Measurements from ENCODE around the gene KIF6. TPM values are rescaled to one million over a fixed set of nuclear protein-coding genes. Genes with fewer than 3 reads are reported as not detected.

Gene KIF6
- total RNA-seq, 2 donors from 2014 or later: 0.09 to 0.97 TPM

DNA sequence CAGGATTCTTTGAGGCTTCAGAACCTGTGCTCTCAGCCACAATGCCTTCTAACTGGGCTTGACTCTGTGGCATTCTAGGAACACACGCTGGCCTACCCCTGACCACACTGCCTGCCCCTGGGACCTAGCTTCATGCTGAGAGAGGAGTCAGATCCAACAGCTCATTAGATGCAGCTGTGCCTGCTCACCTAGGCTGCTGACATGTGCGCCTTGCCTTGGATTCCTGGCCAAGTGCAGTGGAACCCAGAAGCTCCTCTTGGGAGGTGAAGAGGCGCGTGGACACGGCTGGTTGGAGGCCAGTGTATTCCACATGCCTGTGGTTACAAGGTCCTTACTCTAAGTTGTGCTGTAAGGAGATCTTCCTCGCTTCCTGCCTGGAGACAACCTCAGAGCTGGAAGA is 378.0 kb downstream of the KIF6 start:
- WGBS: 98% methylated on average over 6 of the region's 6 CpGs
- Histone ChIP-seq H3K4me1 (replicated peaks) (no peaks in the 10 kb centered on the region), H3K27me3 (replicated peaks; ENCODE audit: insufficient read depth) (no peaks in the 10 kb centered on the region), H3K36me3 (no peaks in the 10 kb centered on the region), H3K27ac (no peak overlapping the region), H3K4me3 (no peak overlapping the region), H3K9me3 (no peaks in the 10 kb centered on the region)
- DNase-seq (ENCODE audit: low spot score): no peak
- no peak for TF ChIP-seq POLR2AphosphoS5 (IDR thresholded peaks at IDR 0.05)
- TF ChIP-seq, protein P1, sequence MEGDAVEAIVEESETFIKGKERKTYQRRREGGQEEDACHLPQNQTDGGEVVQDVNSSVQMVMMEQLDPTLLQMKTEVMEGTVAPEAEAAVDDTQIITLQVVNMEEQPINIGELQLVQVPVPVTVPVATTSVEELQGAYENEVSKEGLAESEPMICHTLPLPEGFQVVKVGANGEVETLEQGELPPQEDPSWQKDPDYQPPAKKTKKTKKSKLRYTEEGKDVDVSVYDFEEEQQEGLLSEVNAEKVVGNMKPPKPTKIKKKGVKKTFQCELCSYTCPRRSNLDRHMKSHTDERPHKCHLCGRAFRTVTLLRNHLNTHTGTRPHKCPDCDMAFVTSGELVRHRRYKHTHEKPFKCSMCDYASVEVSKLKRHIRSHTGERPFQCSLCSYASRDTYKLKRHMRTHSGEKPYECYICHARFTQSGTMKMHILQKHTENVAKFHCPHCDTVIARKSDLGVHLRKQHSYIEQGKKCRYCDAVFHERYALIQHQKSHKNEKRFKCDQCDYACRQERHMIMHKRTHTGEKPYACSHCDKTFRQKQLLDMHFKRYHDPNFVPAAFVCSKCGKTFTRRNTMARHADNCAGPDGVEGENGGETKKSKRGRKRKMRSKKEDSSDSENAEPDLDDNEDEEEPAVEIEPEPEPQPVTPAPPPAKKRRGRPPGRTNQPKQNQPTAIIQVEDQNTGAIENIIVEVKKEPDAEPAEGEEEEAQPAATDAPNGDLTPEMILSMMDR (IDR thresholded peaks at IDR 0.05): no peak
- no peak for TF ChIP-seq POLR2A (IDR thresholded peaks at IDR 0.05)
- intact Hi-C loops (cut with DNase I): no loop called here

DNA sequence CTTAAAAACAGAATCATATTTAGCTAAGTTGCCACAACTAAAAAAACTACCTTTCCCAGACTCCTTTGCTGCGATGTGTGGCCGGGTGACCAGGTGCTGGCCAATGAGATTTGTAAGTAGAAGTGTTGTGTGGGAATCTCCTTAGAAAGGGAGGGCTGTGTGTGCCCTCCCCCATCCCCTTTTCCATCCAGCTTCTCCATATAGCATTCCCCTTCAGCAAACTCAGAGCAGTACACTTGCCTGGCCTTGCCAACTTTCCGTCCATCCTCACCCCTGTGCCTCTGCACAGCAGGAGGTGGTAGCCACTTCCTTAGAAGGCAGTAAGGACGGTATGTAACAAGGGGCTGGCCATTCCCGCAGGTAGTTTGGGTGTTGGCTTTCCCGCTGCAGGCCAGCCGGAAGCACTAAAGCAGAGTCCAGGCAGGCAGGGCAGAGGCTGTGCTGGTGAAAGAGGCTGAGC is 380.4 kb downstream of the KIF6 start:
- WGBS: 86% methylated on average over 7 of the region's 7 CpGs
- Histone ChIP-seq H3K4me1 (replicated peaks) (no peaks in the 10 kb centered on the region), H3K9me3 (no peaks in the 10 kb centered on the region), H3K36me3 (no peaks in the 10 kb centered on the region), H3K27ac (no peak overlapping the region), H3K4me3 (no peak overlapping the region), H3K27me3 (replicated peaks; ENCODE audit: insufficient read depth) (no peaks in the 10 kb centered on the region)
- intact Hi-C loops (cut with DNase I): no loop called here
- no peak for DNase-seq (ENCODE audit: low spot score)
- TF ChIP-seq POLR2A (IDR thresholded peaks at IDR 0.05) (no peak), POLR2AphosphoS5 (IDR thresholded peaks at IDR 0.05) (no peak)
- TF ChIP-seq, protein P1 (IDR thresholded peaks at IDR 0.05): no peak

DNA sequence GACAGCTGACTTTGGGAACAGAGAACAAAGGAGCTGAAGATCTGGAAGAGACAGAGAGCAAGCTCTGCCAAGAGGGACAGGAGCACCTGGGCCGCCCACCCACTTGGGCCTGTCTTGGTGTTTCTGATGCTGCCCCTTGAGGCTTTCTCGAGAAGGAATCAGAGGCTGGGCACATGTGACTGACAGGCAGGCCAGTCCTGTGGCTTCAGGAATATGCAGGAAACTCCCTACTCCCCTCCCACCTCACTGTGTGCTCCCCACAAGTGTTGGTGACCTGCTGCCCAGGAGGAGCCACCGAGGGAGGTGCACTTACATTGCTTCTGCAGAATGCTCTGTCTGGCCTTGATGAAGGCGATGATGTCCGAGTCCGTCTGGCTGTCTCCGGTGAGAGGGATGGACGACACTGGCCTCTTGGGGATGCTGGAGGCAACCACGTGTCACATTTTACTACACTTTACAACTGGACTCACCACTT is 381.8 kb downstream of the KIF6 start:
- DNase-seq (ENCODE audit: low spot score): no peak
- 79% methylated on average over 9 of the region's 9 CpGs for WGBS
- TF ChIP-seq POLR2AphosphoS5 (IDR thresholded peaks at IDR 0.05): no peak
- TF ChIP-seq, protein P1 (IDR thresholded peaks at IDR 0.05): no peak
- no peak for TF ChIP-seq POLR2A (IDR thresholded peaks at IDR 0.05)
- no peaks in the 10 kb centered on the region for H3K27me3 ChIP-seq (replicated peaks; ENCODE audit: insufficient read depth)
- intact Hi-C loops (cut with DNase I): no loop called here
- no peaks in the 10 kb centered on the region for H3K36me3 ChIP-seq
- no peaks in the 10 kb centered on the region for H3K9me3 ChIP-seq
- H3K4me1 ChIP-seq (replicated peaks): no peaks in the 10 kb centered on the region
- no peak overlapping the region for H3K27ac ChIP-seq
- no peak overlapping the region for H3K4me3 ChIP-seq

DNA sequence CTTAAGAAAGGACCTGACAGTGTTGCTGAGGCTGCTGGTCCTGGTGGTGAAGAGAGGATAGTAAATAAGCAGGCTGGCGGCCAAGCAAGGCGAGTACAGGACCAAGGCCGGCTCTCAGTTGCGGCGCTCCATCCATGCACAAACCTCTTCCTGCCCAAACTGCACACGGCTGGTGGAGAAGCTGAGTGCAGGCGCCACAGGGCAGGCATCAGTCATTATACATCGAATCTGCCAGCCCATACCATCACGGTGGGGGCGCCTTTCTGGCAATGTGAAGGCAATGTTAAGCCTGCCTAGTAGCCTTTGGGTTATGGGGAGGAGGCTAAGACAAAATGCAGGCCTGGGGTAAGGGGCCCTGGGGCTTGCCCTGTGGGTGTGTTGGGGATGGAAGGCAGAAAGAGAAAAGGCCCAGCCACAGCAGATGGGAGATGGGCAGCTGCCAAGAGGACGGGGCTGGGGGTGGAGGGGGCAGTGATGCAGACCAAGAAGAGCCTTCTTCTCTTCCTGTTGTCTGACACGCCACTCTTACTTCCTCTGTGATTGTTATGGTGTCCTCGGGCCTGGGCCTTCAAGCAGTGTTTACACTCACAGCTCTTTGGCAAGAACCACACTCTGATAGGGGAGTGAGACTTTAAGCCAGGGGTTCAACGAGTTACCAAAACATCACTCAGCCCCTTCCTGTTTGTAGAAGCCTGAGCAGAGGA is 382.4 kb downstream of the KIF6 start:
- WGBS: 60% methylated on average over 14 of the region's 14 CpGs
- no peak for DNase-seq (ENCODE audit: low spot score)
- Histone ChIP-seq H3K9me3 (no peaks in the 10 kb centered on the region), H3K36me3 (no peaks in the 10 kb centered on the region), H3K27me3 (replicated peaks; ENCODE audit: insufficient read depth) (no peaks in the 10 kb centered on the region), H3K4me3 (no peak overlapping the region), H3K27ac (no peak overlapping the region), H3K4me1 (replicated peaks) (no peaks in the 10 kb centered on the region)
- intact Hi-C loops (cut with DNase I): no loop called here
- TF ChIP-seq POLR2A (IDR thresholded peaks at IDR 0.05) (no peak), POLR2AphosphoS5 (IDR thresholded peaks at IDR 0.05) (no peak)
- TF ChIP-seq, protein P1 (IDR thresholded peaks at IDR 0.05): no peak

DNA sequence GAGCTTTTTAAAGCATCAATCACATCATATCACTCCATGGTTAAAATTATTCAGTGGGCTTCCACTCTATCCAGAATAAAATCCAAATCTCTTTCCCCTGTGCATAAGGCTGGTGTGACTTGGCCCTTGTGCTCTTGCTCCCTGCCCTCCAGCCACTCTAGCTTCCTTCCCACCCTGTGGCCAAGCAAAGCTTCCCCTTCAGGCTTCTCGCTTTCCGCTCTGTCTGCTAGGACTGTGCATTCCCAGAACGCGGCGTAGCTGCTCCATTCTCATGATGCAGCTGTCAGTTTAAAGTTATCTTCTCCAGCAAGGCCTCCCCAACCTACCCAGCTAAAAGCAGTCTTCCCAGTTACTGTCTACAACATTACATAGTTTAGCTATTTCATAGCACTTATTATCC is 383.3 kb downstream of the KIF6 start:
- Histone ChIP-seq H3K9me3 (no peaks in the 10 kb centered on the region), H3K36me3 (no peaks in the 10 kb centered on the region), H3K27ac (no peak overlapping the region), H3K4me1 (replicated peaks) (no peaks in the 10 kb centered on the region), H3K4me3 (no peak overlapping the region), H3K27me3 (replicated peaks; ENCODE audit: insufficient read depth) (no peaks in the 10 kb centered on the region)
- DNase-seq (ENCODE audit: low spot score): no peak
- WGBS: 89% methylated on average over 5 of the region's 5 CpGs
- TF ChIP-seq POLR2AphosphoS5 (IDR thresholded peaks at IDR 0.05): no peak
- TF ChIP-seq, protein P1 (IDR thresholded peaks at IDR 0.05): no peak
- TF ChIP-seq POLR2A (IDR thresholded peaks at IDR 0.05): no peak
- intact Hi-C loops (cut with DNase I): no loop called here
